Measurements from ENCODE around the gene CAPG. TPM values are rescaled to one million over a fixed set of nuclear protein-coding genes. Genes with fewer than 3 reads are reported as not detected.

The CAPG gene
- total RNA-seq, 2 experiments from 2014 or later = 8.1 to 9.8 TPM

DNA sequence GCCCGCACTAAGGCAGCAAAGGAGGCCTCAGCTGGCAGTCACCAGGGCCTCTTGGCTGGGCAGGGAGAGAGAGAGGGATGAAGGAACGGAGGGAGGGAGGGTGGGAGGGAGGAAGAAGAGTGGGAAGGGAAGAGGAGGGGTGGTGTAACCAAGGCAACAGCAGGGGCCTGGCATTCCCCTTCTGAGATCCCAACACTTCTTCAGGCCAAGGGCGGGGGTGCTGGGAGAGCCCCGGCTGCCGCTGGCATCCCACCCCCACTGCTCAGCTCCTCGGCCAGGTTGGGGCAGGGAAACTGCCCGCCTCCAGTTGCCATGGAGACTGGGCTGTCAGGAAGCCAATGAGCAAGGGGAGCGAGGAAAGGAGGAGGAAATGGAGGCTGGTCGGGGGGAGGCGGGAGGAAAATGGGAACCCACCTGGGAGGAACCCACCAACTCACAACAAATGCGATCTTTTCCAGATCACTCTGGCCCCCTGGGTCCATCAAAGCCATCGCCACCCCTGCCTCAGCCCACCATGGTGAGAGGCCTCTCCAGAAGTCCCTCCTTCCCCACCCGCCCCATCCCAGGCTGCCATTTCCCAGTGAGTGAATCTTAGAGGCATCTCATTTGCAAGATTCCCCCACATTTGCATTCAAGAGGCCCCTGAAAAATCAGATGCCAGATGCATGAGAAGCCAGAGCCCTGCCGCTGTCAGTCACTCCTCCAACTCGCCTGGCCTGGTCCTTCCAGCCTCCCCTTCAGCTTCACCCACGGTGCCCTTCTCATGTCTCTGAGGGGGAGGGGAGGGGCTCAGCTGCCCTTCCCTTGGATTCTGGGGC, 20.8 kb upstream of the CAPG start:
- no peak overlapping the region for H3K4me3 ChIP-seq (ENCODE audit: low read depth, low read length, poor library complexity, severe bottlenecking)
- DNase-seq (ENCODE audit: low spot score) = no peak
- ChIA-PET POLR2A (no interaction called here), CTCF (ENCODE audit: unreplicated experiment) (no interaction called here)
- no TSS peak for BruUV-seq (replicated peaks)
- H3K9me2 ChIP-seq (ENCODE audit: insufficient read depth, low read length) = no peaks in the 10 kb centered on the region
- no peak overlapping the region for H2AFZ ChIP-seq (ENCODE audit: low read length)
- no peaks in the 10 kb centered on the region for H3K79me2 ChIP-seq (ENCODE audit: insufficient read depth, low read depth, low read length)
- H3K36me3 ChIP-seq (ENCODE audit: insufficient read depth, low read length) = no peaks in the 10 kb centered on the region
- H3K9me3 ChIP-seq (ENCODE audit: low read length) = no peaks in the 10 kb centered on the region
- H3K27ac ChIP-seq (ENCODE audit: low read depth, low read length, poor library complexity, severe bottlenecking) = no peak overlapping the region
- intact Hi-C loops (cut with micrococcal nuclease; ENCODE audit: unreplicated experiment) = no loop called here
- H3K4me2 ChIP-seq (ENCODE audit: low read length) = no peak overlapping the region
- H4K20me1 ChIP-seq (ENCODE audit: insufficient read depth, low read length) = no peaks in the 10 kb centered on the region
- no peak for TF ChIP-seq CTCF (conservative IDR thresholded peaks at IDR 0.05; ENCODE audit: low read length)
- no peak for TF ChIP-seq EZH2phosphoT487 (IDR thresholded peaks at IDR 0.05; ENCODE audit: borderline replicate concordance, low read depth, low read length)
- H3K4me1 ChIP-seq (ENCODE audit: insufficient read depth, low read length, poor library complexity, severe bottlenecking) = peaks cover 3% of the 10 kb centered on the region

- ChIA-PET CTCF (ENCODE audit: unreplicated experiment) (interaction anchor here (0.9 kb wide), 1 partner anchor 10 kb away, joined by 3 read pairs; no protein-coding TSS in a partner anchor), POLR2A (interaction anchor here (0.5 to 2.5 kb wide), 2 partner anchors 8 to 65 kb away, joined by 5 to 9 read pairs; no protein-coding TSS in a partner anchor)
- intact Hi-C loops (cut with micrococcal nuclease; ENCODE audit: unreplicated experiment) = no loop called here
- DNase-seq (ENCODE audit: low spot score) = no peak
- Histone ChIP-seq H3K4me1 (ENCODE audit: insufficient read depth, low read length, poor library complexity, severe bottlenecking) (peaks cover 3% of the 10 kb centered on the region), H3K27ac (ENCODE audit: low read depth, low read length, poor library complexity, severe bottlenecking) (no peak overlapping the region), H3K9me3 (ENCODE audit: low read length) (no peaks in the 10 kb centered on the region), H3K4me2 (ENCODE audit: low read length) (no peak overlapping the region), H3K4me3 (ENCODE audit: low read depth, low read length, poor library complexity, severe bottlenecking) (no peak overlapping the region), H3K36me3 (ENCODE audit: insufficient read depth, low read length) (no peaks in the 10 kb centered on the region), H3K9me2 (ENCODE audit: insufficient read depth, low read length) (no peaks in the 10 kb centered on the region), H3K79me2 (ENCODE audit: insufficient read depth, low read depth, low read length) (no peaks in the 10 kb centered on the region), H2AFZ (ENCODE audit: low read length) (no peak overlapping the region), H4K20me1 (ENCODE audit: insufficient read depth, low read length) (no peaks in the 10 kb centered on the region)
- no TSS peak for BruUV-seq (replicated peaks)
- TF ChIP-seq CTCF (conservative IDR thresholded peaks at IDR 0.05; ENCODE audit: low read length) (no peak), EZH2phosphoT487 (IDR thresholded peaks at IDR 0.05; ENCODE audit: borderline replicate concordance, low read depth, low read length) (no peak)
These were observed 19.7 kb upstream of the CAPG start for GRCh38 chr2:85429924-85430289.
